ENCODE results near the gene CPNE4. TPM values are rescaled to one million over a fixed set of nuclear protein-coding genes. Genes with fewer than 3 reads are reported as not detected.

The CPNE4 gene
- total RNA-seq, 1 experiment from 2014 or later = 1.9 TPM

- H3K4me2 ChIP-seq (ENCODE audit: insufficient read depth, insufficient read length, low read length) = no peak overlapping the region
- H4K8ac ChIP-seq (replicated peaks; ENCODE audit: insufficient read length, low read depth, low read length) = no peak overlapping the region
- no peak for DNase-seq
- no peak overlapping the region for H4K5ac ChIP-seq (ENCODE audit: insufficient read length, low read depth, low read length)
- H4K91ac ChIP-seq (ENCODE audit: insufficient read length, low read depth, low read length) = no peak overlapping the region
- H4K20me1 ChIP-seq (ENCODE audit: control insufficient read depth, insufficient read depth, insufficient read length) = no peaks in the 10 kb centered on the region
- no peak overlapping the region for H2BK120ac ChIP-seq (ENCODE audit: low read depth, low read length, poor library complexity, severe bottlenecking)
- H2BK12ac ChIP-seq (ENCODE audit: insufficient read length, low read depth, low read length) = no peak overlapping the region
- H3T11ph ChIP-seq (ENCODE audit: low read length) = no peak overlapping the region
- Mint-ChIP-seq H3K4me1 (peaks cover 30 to 38% of the 10 kb centered on the region in 2 experiments), H3K36me3 (ENCODE audit: insufficient read depth in 1 of 3, low read depth in 3 of 3) (no peaks in the 10 kb centered on the region), H3K9me3 (no peaks in the 10 kb centered on the region), H3K4me3 (no peak overlapping the region), H3K27me3 (ENCODE audit: low read depth) (no peaks in the 10 kb centered on the region), H3K27ac (peak overlapping the region in 1 of 3 experiments; percentile 9; a peak in 1 of 7 replicates)
- no peaks in the 10 kb centered on the region for H3K9me3 ChIP-seq (ENCODE audit: control insufficient read depth, low read depth, low read length)
- no peak overlapping the region for H3K4ac ChIP-seq (ENCODE audit: low read depth, low read length)
- no peaks in the 10 kb centered on the region for H3K79me2 ChIP-seq (ENCODE audit: insufficient read depth, low read length)
- no peaks in the 10 kb centered on the region for H3K27me3 ChIP-seq (ENCODE audit: insufficient read depth, low read length)
- no peak overlapping the region for H3K9ac ChIP-seq (ENCODE audit: extremely low read depth, insufficient read length, low read length)
- H2BK15ac ChIP-seq (ENCODE audit: low read depth, low read length) = no peak overlapping the region
- TF ChIP-seq CTCF (conservative IDR thresholded peaks at IDR 0.05) = no peak
- H3K4me1 ChIP-seq (ENCODE audit: insufficient read depth, low read length) = peaks cover 2% of the 10 kb centered on the region; the same call in 1 of the 2 replicates
- no peak overlapping the region for H2AFZ ChIP-seq (ENCODE audit: low read length)
- H3K79me1 ChIP-seq (ENCODE audit: insufficient read depth, low read depth, low read length, poor library complexity, severe bottlenecking) = no peaks in the 10 kb centered on the region
- no peak overlapping the region for H2BK5ac ChIP-seq (ENCODE audit: insufficient read length, low read length)
- H3K56ac ChIP-seq (ENCODE audit: insufficient read length, low read depth, low read length) = no peak overlapping the region
- H3K23me2 ChIP-seq (ENCODE audit: insufficient read length, low read depth, low read length, poor library complexity, severe bottlenecking) = no peaks in the 10 kb centered on the region
- no CpG with 5 or more reads among the region's 4 CpGs for WGBS (ENCODE audit: extremely low coverage, insufficient read length, low lambda C conversion rate)
- H3K27ac ChIP-seq (ENCODE audit: insufficient read length, low read depth, low read length) = no peak overlapping the region
- no peak overlapping the region for H2AK5ac ChIP-seq (ENCODE audit: insufficient read length, low read length)
- H3K23ac ChIP-seq (ENCODE audit: insufficient read length, low read depth, low read length) = no peak overlapping the region
- no peak overlapping the region for H2BK20ac ChIP-seq (ENCODE audit: low read depth, low read length, poor library complexity, severe bottlenecking)
- no peak overlapping the region for H3K14ac ChIP-seq (ENCODE audit: insufficient read depth, low read length)
- no peak overlapping the region for H3K18ac ChIP-seq (ENCODE audit: insufficient read length, low read depth, low read length)
These were observed 470.0 kb downstream of the CPNE4 start for GRCh38 chr3:131564812-131565211.
